Activated CD8-positive, alpha-beta T cell treated with anti-CD3 and anti-CD28 coated beads, Interleukin-2, amount 10 ng/mL, durations not matched to agents 7 days and 5 days (primary cell): Measurements from ENCODE around the gene OTOP2. TPM values are rescaled to one million over a fixed set of nuclear protein-coding genes. Genes with fewer than 3 reads are reported as not detected.
A peak's percentile ranks its signal among the peaks of the same experiment; 100 is the strongest.

ENCODE experiments used
- ATAC-seq: fragments of 150-1000 bp; cut with Tn5 transposase; one replicate; pipeline ENCODE4 v1.10.0; 2021; ENCODE audit warnings: moderate library complexity
- CTCF ChIA-PET: fragments of 350-600 bp; sonication (Branson Sonifier 250); formaldehyde crosslinking; loops from one replicate; lab custom pipeline; 2021; ENCODE audit warnings: antibody characterized with exemption; lab: Charles Lee
- POLR2A ChIA-PET: fragments of 350-600 bp; sonication (Branson Sonifier 250); formaldehyde crosslinking; loops from one replicate; lab custom pipeline; 2021; ENCODE audit warnings: antibody characterized with exemption; lab: Charles Lee
- DNase-seq: peaks from one replicate; pipeline ENCODE4 v3.0.0-alpha.2; 2020
- H3K27ac Mint-ChIP-seq: one replicate; pipeline ENCODE4 v1.8.0; 2021; ENCODE audit warnings: mild to moderate bottlenecking, mixed read lengths
- H3K27me3 Mint-ChIP-seq: one replicate; pipeline ENCODE4 v1.8.0; 2021; ENCODE audit warnings: low read depth, mixed read lengths
- H3K36me3 Mint-ChIP-seq: one replicate; pipeline ENCODE4 v1.8.0; 2021; ENCODE audit warnings: low read depth, mixed read lengths
- H3K4me1 Mint-ChIP-seq: one replicate; pipeline ENCODE4 v1.8.0; 2021; ENCODE audit warnings: low read depth, mixed read lengths
- H3K4me3 Mint-ChIP-seq: one replicate; pipeline ENCODE4 v1.8.0; 2021; ENCODE audit warnings: mild to moderate bottlenecking, mixed read lengths
- H3K9me3 Mint-ChIP-seq: one replicate; pipeline ENCODE4 v1.8.0; 2022; ENCODE audit warnings: mixed read lengths; ENCODE audit not compliant: insufficient read depth
- total RNA-seq, 2 experiments: library from RNA; stranded (reverse); gene quantifications; one replicate each; pipeline ENCODE4 v1.2.3, GENCODE V29; 2021

OTOP2 gene
- total RNA-seq, 2 experiments from 2014 or later = not detected

- CTCF ChIA-PET = interaction anchor here (0.6 to 7.4 kb wide), 26 partner anchors 10 to 313 kb away, joined by 3 to 182 read pairs (median 4); partner anchors contain the start of genes CDR2L, HID1, MIF4GD and MRPL58
- peak overlapping the region; percentile 15 for H3K27ac Mint-ChIP-seq
- H3K4me3 Mint-ChIP-seq = no peak overlapping the region
- H3K9me3 Mint-ChIP-seq = no peaks in the 10 kb centered on the region
- ATAC-seq = peak; percentile 64
- H3K36me3 Mint-ChIP-seq = no peaks in the 10 kb centered on the region
- H3K4me1 Mint-ChIP-seq = peaks cover 10% of the 10 kb centered on the region
- POLR2A ChIA-PET = no interaction called here
- H3K27me3 Mint-ChIP-seq = peaks cover 2% of the 10 kb centered on the region
- DNase-seq = peak; percentile 85
These were observed 34.1 kb downstream of the OTOP2 start for GRCh38 chr17:74957935-74958740.

GRCh38 chr17:74959826-74960515, 35.9 kb downstream of the OTOP2 start:
- no peak overlapping the region for H3K27ac Mint-ChIP-seq
- DNase-seq = no peak
- no peaks in the 10 kb centered on the region for H3K9me3 Mint-ChIP-seq
- ChIA-PET POLR2A (interaction anchor here (1.0 kb wide), 1 partner anchor 222 kb away, joined by 3 read pairs; no protein-coding TSS in a partner anchor), CTCF (interaction anchor here (0.7 to 7.4 kb wide), 35 partner anchors 9 to 452 kb away, joined by 3 to 182 read pairs (median 10); partner anchors contain the start of genes ARMC7, CDR2L, FDXR and HID1)
- no peak overlapping the region for H3K4me3 Mint-ChIP-seq
- H3K4me1 Mint-ChIP-seq = peaks cover 10% of the 10 kb centered on the region
- H3K36me3 Mint-ChIP-seq = no peaks in the 10 kb centered on the region
- peaks cover 2% of the 10 kb centered on the region for H3K27me3 Mint-ChIP-seq
- ATAC-seq = no peak

- Mint-ChIP-seq H3K36me3 (no peaks in the 10 kb centered on the region), H3K27me3 (peaks cover 2% of the 10 kb centered on the region), H3K27ac (no peak overlapping the region), H3K4me1 (peaks cover 10% of the 10 kb centered on the region), H3K9me3 (no peaks in the 10 kb centered on the region), H3K4me3 (no peak overlapping the region)
- ChIA-PET CTCF (interaction anchor here (0.6 to 7.4 kb wide), 60 partner anchors 10 to 542 kb away, joined by 3 to 182 read pairs (median 5); partner anchors contain the start of genes ARMC7, CDR2L, FDXR and HID1), POLR2A (interaction anchor here (1.0 to 1.6 kb wide), 3 partner anchors 52 to 241 kb away, joined by 4 to 11 read pairs (median 6); partner anchors contain the start of gene MRPL58)
- ATAC-seq (peak; percentile 61), DNase-seq (peak; percentile 66)
These were observed 36.7 kb downstream of the OTOP2 start for GRCh38 chr17:74960570-74961342.

DNA sequence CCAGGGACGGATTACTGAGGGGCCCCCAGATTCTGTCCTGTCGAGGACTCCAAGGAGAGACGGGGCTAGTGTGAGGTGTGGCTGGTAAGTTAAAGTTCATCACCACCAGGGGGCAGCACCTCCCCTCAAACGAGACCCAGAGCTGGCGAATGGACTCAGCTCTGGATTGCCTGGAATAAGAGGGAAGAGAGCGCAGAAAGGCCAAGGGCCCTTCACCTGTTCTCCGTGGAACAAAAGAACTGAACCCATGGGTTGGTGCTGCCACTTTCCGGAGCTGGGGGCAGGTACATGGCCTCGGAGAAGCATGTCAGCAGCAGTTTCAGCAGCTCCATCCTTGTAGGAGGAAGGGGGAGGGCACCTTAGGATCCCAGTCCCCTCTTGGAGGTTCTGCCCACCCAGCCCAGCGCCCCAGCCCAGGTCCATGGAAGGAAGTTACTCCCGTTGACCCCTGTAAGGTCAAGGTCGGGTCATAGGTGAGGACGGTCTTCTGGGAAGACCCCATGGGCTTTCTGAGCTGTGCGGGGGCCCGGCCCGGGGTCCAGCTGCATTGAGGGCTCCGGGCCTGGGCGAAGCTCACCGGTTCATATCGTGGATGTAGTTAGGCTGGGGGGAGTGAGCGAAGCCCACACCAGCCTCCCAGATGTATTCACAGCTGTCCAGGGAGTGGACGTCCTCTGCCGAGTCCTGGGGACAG, 37.7 kb downstream of the OTOP2 start:
- no peak overlapping the region for H3K27ac Mint-ChIP-seq
- no peak overlapping the region for H3K4me3 Mint-ChIP-seq
- ATAC-seq (peak; percentile 78), DNase-seq (peak; percentile 89)
- H3K36me3 Mint-ChIP-seq = no peaks in the 10 kb centered on the region
- H3K9me3 Mint-ChIP-seq = no peaks in the 10 kb centered on the region
- CTCF ChIA-PET = interaction anchor here (0.6 to 7.4 kb wide), 68 partner anchors 11 to 543 kb away, joined by 3 to 182 read pairs (median 5); partner anchors contain the start of genes ARMC7, CDR2L, FDXR and HID1
- POLR2A ChIA-PET = interaction anchor here (0.9 to 1.6 kb wide), 5 partner anchors 51 to 240 kb away, joined by 3 to 11 read pairs (median 4); partner anchors contain the start of genes ATP5PD and MRPL58
- H3K27me3 Mint-ChIP-seq = peaks cover 2% of the 10 kb centered on the region
- H3K4me1 Mint-ChIP-seq = peaks cover 10% of the 10 kb centered on the region

DNA sequence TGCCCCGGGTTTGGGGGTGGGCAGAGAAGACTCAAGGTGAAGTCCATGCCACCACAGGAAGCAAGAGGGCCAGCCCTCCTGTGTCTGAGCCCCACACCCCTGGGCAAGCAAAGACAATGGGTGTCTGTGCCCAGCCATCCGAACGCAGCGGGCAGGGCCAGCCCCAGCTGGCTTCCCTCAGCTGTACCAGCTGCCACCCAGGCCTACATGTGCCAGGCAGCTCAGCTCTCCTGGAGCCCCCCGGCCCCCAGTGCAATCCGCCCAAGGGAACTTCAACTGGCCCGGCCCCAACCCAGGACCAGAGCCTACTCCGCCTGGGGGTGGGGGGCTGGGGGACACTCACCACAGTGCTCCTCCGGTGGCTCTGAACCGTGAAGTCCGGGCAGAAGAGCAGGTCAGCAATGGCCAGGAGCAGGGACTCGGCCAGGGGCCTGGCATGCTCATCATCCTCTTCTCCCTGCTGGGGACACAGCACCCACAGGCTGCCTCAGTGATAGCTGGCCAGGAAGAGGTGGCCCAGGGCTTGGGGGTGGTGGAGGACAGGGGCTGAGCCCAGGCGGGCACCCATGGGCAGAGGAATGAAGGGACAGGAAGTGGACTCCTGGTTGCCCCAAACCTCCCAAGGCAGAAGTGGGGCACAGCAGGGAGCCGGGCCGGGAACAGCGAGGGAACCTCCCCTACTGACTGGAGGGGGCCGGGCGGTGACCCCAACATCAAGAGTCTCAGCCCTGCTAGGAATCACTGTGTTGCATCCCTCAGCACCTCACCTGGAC, 38.7 kb downstream of the OTOP2 start:
- H3K36me3 Mint-ChIP-seq = no peaks in the 10 kb centered on the region
- ChIA-PET POLR2A (interaction anchor here (0.9 to 1.6 kb wide), 4 partner anchors 50 to 239 kb away, joined by 3 to 11 read pairs (median 4); partner anchors contain the start of genes ATP5PD and MRPL58), CTCF (interaction anchor here (0.8 to 7.4 kb wide), 26 partner anchors 10 to 450 kb away, joined by 3 to 182 read pairs (median 10); partner anchors contain the start of genes ARMC7, CDR2L, HID1 and MRPL58)
- no peak overlapping the region for H3K27ac Mint-ChIP-seq
- DNase-seq (no peak), ATAC-seq (no peak)
- peaks cover 10% of the 10 kb centered on the region for H3K4me1 Mint-ChIP-seq
- H3K9me3 Mint-ChIP-seq = no peaks in the 10 kb centered on the region
- H3K4me3 Mint-ChIP-seq = no peak overlapping the region
- H3K27me3 Mint-ChIP-seq = peaks cover 2% of the 10 kb centered on the region

- POLR2A ChIA-PET = interaction anchor here (0.6 to 0.9 kb wide), 2 partner anchors 49 to 69 kb away, joined by 3 to 5 read pairs; partner anchors contain the start of gene MRPL58
- DNase-seq = no peak
- peaks cover 2% of the 10 kb centered on the region for H3K27me3 Mint-ChIP-seq
- CTCF ChIA-PET = interaction anchor here (1.7 to 4.5 kb wide), 3 partner anchors 9 to 61 kb away, joined by 5 to 82 read pairs (median 17); partner anchors contain the start of genes HID1 and MRPL58
- ATAC-seq = no peak
- H3K36me3 Mint-ChIP-seq = no peaks in the 10 kb centered on the region
- no peaks in the 10 kb centered on the region for H3K9me3 Mint-ChIP-seq
- peaks cover 7% of the 10 kb centered on the region for H3K4me1 Mint-ChIP-seq
- H3K27ac Mint-ChIP-seq = no peak overlapping the region
- H3K4me3 Mint-ChIP-seq = no peak overlapping the region
These were observed 39.6 kb downstream of the OTOP2 start for GRCh38 chr17:74963656-74964055.

DNA sequence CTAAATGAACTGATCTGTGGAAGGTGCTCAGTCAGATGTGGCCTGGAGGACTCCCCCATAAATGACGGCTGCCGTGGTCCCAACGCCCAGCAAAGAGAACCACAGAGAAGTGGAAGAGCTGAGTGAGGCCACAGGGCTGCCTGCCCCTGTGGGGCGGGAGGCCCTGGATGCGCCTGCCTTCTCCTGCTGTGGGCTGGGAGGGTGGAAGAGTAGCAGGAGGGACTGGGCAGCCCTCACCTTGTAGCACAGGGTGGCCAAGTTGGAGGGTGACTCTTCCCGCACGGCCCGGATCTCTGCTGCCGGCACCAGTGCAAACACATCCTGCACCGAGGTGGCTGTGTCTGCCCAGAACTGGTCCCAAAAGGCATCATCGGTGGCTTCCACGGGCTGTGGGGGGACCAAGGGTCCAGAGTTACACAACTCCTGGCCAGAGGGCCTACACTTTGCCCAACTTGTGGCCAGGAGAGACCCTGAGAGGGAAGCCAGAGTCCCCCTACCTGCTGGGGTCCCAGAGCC, 40.2 kb downstream of the OTOP2 start:
- Mint-ChIP-seq H3K27me3 (peaks cover 2% of the 10 kb centered on the region), H3K4me3 (no peak overlapping the region), H3K4me1 (peaks cover 7% of the 10 kb centered on the region), H3K36me3 (no peaks in the 10 kb centered on the region), H3K27ac (no peak overlapping the region), H3K9me3 (no peaks in the 10 kb centered on the region)
- ATAC-seq (no peak), DNase-seq (no peak)
- CTCF ChIA-PET = interaction anchor here (1.7 to 4.5 kb wide), 2 partner anchors 8 to 49 kb away, joined by 5 to 82 read pairs; partner anchors contain the start of genes HID1 and MRPL58
- POLR2A ChIA-PET = interaction anchor here (0.6 to 0.9 kb wide), 2 partner anchors 48 to 68 kb away, joined by 3 to 5 read pairs; partner anchors contain the start of gene MRPL58

DNA sequence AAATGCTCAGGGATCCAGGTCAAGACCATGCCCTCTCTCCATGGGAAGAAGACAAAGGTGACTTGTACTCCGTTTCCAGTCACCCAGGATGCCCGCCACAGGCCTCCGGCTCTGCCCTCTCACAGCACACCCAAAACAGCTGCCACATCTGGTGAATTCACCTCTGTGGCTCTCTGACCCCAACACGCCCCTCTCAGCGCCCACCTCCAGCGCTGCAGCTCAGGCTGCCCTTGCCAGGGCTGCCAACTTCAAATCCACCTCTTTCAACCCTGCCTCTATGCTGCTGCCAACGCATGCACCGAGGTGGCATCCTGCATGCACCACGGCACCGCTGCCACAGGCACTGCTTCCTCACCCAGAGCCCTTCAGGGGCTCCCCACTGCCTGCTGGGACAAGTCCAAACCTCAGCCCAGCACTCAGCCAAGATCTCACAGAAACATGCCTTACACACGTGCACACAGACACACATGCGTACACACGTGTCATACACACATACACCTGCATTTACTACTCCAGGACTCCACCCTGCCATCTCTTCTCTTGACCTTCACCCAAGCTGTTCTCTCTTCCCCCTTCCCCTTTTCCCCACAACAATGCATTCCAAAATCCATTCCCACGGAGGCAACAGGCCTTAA, 41.0 kb downstream of the OTOP2 start:
- Mint-ChIP-seq H3K27ac (no peak overlapping the region), H3K4me3 (no peak overlapping the region), H3K9me3 (no peaks in the 10 kb centered on the region), H3K4me1 (peaks cover 7% of the 10 kb centered on the region), H3K27me3 (peaks cover 2% of the 10 kb centered on the region), H3K36me3 (no peaks in the 10 kb centered on the region)
- POLR2A ChIA-PET = no interaction called here
- no peak for DNase-seq
- CTCF ChIA-PET = no interaction called here
- no peak for ATAC-seq

DNA sequence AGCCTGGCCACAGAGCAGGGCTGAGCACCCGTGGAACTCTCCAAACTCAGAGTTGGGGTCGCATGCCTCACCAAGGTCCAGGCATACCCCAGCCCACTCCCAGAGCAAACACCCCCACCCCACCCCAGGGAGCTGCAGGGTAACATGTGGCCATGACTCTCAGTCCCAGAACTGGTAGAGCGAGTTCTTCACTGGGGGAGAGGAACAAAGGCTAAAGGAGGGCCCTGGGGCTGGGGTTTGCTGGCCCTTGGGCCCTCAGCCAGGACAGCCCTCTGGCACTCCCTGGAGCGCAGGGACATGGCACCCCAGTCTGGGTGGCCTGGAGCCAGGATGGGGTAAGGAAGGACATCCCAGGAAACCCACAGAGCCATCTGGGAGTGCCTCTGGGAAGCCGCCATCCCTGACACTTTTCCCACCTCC, 44.3 kb downstream of the OTOP2 start:
- CTCF ChIA-PET = interaction anchor here (0.9 to 8.8 kb wide), 4 partner anchors 6 to 600 kb away, joined by 3 to 82 read pairs (median 8); no protein-coding TSS in a partner anchor
- POLR2A ChIA-PET = no interaction called here
- no peak for ATAC-seq
- Mint-ChIP-seq H3K27ac (no peak overlapping the region), H3K9me3 (no peaks in the 10 kb centered on the region), H3K36me3 (no peaks in the 10 kb centered on the region), H3K4me3 (no peak overlapping the region), H3K27me3 (peaks cover 21% of the 10 kb centered on the region), H3K4me1 (peaks cover 5% of the 10 kb centered on the region)
- DNase-seq = no peak
